Ovary (tissue), 9 donors: ENCODE data around the gene TBX3. TPM values are rescaled to one million over a fixed set of nuclear protein-coding genes. Genes with fewer than 3 reads are reported as not detected.
A peak's percentile ranks its signal among the peaks of the same experiment; 100 is the strongest.

Source experiments
- DNase-seq, 5 donors: peaks; one replicate each; pipeline ENCODE4 v3.0.0-alpha.2; 2019 to 2020
- H3K27ac ChIP-seq, 2 donors: fragments of 200-600 bp; one replicate each; pipeline versions ENCODE4 v1.5.1 to v1.8.0; 2019 to 2022
- H3K27me3 ChIP-seq: fragments of 200-600 bp; one replicate; pipeline ENCODE4 v1.8.0; 2022
- H3K36me3 ChIP-seq: fragments of 200-600 bp; sonication (generic); one replicate; pipeline ENCODE4 v1.5.1; 2019
- H3K4me1 ChIP-seq: one replicate; pipeline ENCODE4 v1.8.1; 2013; ENCODE audit warnings: mild to moderate bottlenecking, moderate library complexity; ENCODE audit not compliant: insufficient read depth
- H3K4me3 ChIP-seq: fragments of 200-600 bp; sonication (generic); one replicate; pipeline ENCODE4 v1.5.1; 2017
- H3K9me3 ChIP-seq, 2 donors: fragments of 200-600 bp in 1 of 2; sonication (generic) in 1 of 2; one replicate each; pipeline versions ENCODE4 v1.5.1 to v1.8.1; 2013 to 2019; ENCODE audit warnings: mild to moderate bottlenecking in 1 of 2, moderate library complexity in 1 of 2
- CTCF ChIP-seq, 3 donors: fragments of 450-650 bp in 2 of 3; fragments of 200-600 bp in 1 of 3; IDR thresholded peaks; one replicate each; pipeline versions ENCODE4 v1.5.1 to v1.8.0; 2016 to 2022; ENCODE audit warnings: antibody characterized with exemption in 3 of 3, mild to moderate bottlenecking in 1 of 3
- EP300 ChIP-seq: sonication (generic); formaldehyde crosslinking; IDR thresholded peaks from one replicate; pipeline ENCODE4 v1.6.1; 2017; ENCODE audit warnings: antibody characterized with exemption
- POLR2A ChIP-seq: fragments of 450-650 bp; IDR thresholded peaks from one replicate; pipeline ENCODE4 v1.6.1; 2017; ENCODE audit warnings: antibody characterized with exemption, mild to moderate bottlenecking, moderate library complexity
- WGBS, 3 donors: extraction: QIAGEN DNeasy Blood & Tissue Kit in 1 of 3; methylation state at CpG; one replicate each; pipeline versions ENCODE4 v1.1.5 to v1.1.7; 2013 to 2017; 5-methylcytosine and 5-hydroxymethylcytosine counted together
- intact Hi-C, 4 donors: fragments of 100-400 bp; cut with DNase I; formaldehyde crosslinking; loops; one replicate each; pipeline versions ENCODE4 v1.11.0 to v1.15.1; 2022 to 2023
- polyA plus RNA-seq, 2 donors: library from polyadenylated mRNA; stranded (reverse); fragments of 200-250 nt in 1 of 2; fragments of 350-450 nt in 1 of 2; fragmentation: Illumina TruSeq in 1 of 2; extraction: RNeasy Lipid Tissue Mini Kit (QIAGEN cat#74804) in 1 of 2; gene quantifications; one replicate each; pipeline ENCODE4 v1.2.3, GENCODE V29; 2013 to 2014
- total RNA-seq, 7 donors: library from RNA; depleted of rRNA in 2 of 7; stranded (reverse); fragments of >200 nt in 2 of 7; fragmentation: NEBNext Ultra II Directional in 3 of 7; extraction: Animal tissue kit (Norgen Biotek cat#: 25700) in 3 of 7; gene quantifications; one replicate each; pipeline versions ENCODE4 v1.1.0 to v1.2.4, GENCODE V29; 2016 to 2023
- donor health status: DM: no; HTN: no; CAD: no; lungs with moderate emphysema.
- donor health status: DM: no; HTN: no; CAD: no.
- donor health status: Bipolar disorder and iron deficiency.
- donor health status: DM: yes; HTN: yes; CAD: no.
- donor health status: DM: no; HTN: no; CAD: no.
- donor health status: DM: yes; HTN: yes; CAD: no.

Gene TBX3
- total and polyA plus RNA-seq, 9 donors: 25.4 to 106 (median 61.2) TPM

- no peaks in the 10 kb centered on the region for H3K4me1 ChIP-seq
- no peak for TF ChIP-seq EP300
- no peak for TF ChIP-seq CTCF (IDR thresholded peaks at IDR 0.05)
- no peak for TF ChIP-seq POLR2A
- no peak for DNase-seq
- no peaks in the 10 kb centered on the region for H3K27me3 ChIP-seq
- no peaks in the 10 kb centered on the region for H3K36me3 ChIP-seq
- H3K9me3 ChIP-seq: no peaks in the 10 kb centered on the region
- H3K4me3 ChIP-seq: no peak overlapping the region
- 80 to 89% (median 87%) methylated on average over 17 of the region's 17 CpGs for WGBS, 3 donors
- H3K27ac ChIP-seq: no peak overlapping the region
- intact Hi-C loops: no loop called here
These were observed 1.9 kb upstream of the TBX3 start for GRCh38 chr12:114685869-114686268.

GRCh38 chr12:114685320-114685781 is 1.4 kb upstream of the TBX3 start:
- Histone ChIP-seq H3K27ac (peak overlapping the region; percentile 64 to 90), H3K9me3 (no peaks in the 10 kb centered on the region), H3K36me3 (no peaks in the 10 kb centered on the region), H3K4me1 (no peaks in the 10 kb centered on the region), H3K27me3 (no peaks in the 10 kb centered on the region), H3K4me3 (peak overlapping the region; percentile 49)
- intact Hi-C loops: no loop called here
- 70 to 75% (median 73%) methylated on average over 25 of the region's 25 CpGs for WGBS, 3 donors
- DNase-seq: peak in 1 of 5 donors; percentile 47
- TF ChIP-seq POLR2A: no peak
- no peak for TF ChIP-seq CTCF (IDR thresholded peaks at IDR 0.05)
- TF ChIP-seq EP300: no peak

GRCh38 chr12:114684870-114685273 is 897 bp upstream of the TBX3 start:
- WGBS, 3 donors: 1 to 2% (median 2%) methylated on average over 15 to 24 of the region's 24 CpGs
- H3K36me3 ChIP-seq: no peaks in the 10 kb centered on the region
- H3K4me1 ChIP-seq: no peaks in the 10 kb centered on the region
- H3K27me3 ChIP-seq: no peaks in the 10 kb centered on the region
- peak overlapping the region; percentile 49 for H3K4me3 ChIP-seq
- DNase-seq: no peak
- no peak for TF ChIP-seq CTCF (IDR thresholded peaks at IDR 0.05)
- no peak for TF ChIP-seq EP300
- no peak for TF ChIP-seq POLR2A
- H3K27ac ChIP-seq: peak overlapping the region; percentile 64 to 90
- H3K9me3 ChIP-seq: no peaks in the 10 kb centered on the region
- intact Hi-C loops: no loop called here

GRCh38 chr12:114683709-114684097 is 272 bp downstream of the TBX3 start:
- Histone ChIP-seq H3K4me1 (peaks cover 4% of the 10 kb centered on the region), H3K9me3 (no peaks in the 10 kb centered on the region), H3K27ac (peak overlapping the region; percentile 77 to 90), H3K27me3 (no peaks in the 10 kb centered on the region), H3K36me3 (no peaks in the 10 kb centered on the region), H3K4me3 (peak overlapping the region; percentile 49)
- 0 to 1% (median 0%) methylated on average over 19 of the region's 19 CpGs for WGBS, 3 donors
- TF ChIP-seq EP300 (no peak), CTCF (IDR thresholded peaks at IDR 0.05) (no peak), POLR2A (no peak)
- intact Hi-C loops: no loop called here
- no peak for DNase-seq
